Effector memory CD8-positive, alpha-beta T cell (primary cell): ENCODE results near the gene EEF1A2.

Source experiments
- ATAC-seq: fragments of 150-1000 bp; cut with Tn5 transposase; replicated peaks from 2 replicates; pipeline ENCODE4 v1.10.0; 2021; ENCODE audit warnings: mild to moderate bottlenecking, moderate library complexity
- DNase-seq, 3 experiments: peaks; one replicate each; pipeline ENCODE4 v3.0.0; 2021
- H3K27ac Mint-ChIP-seq, 2 donors: one replicate each; pipeline ENCODE4 v1.8.0; 2022; ENCODE audit warnings: mild to moderate bottlenecking in 2 of 2, mixed read lengths in 2 of 2, moderate library complexity in 2 of 2
- H3K27me3 Mint-ChIP-seq, 2 donors: one replicate each; pipeline ENCODE4 v1.8.0; 2022; ENCODE audit warnings: mixed read lengths in 2 of 2
- H3K36me3 Mint-ChIP-seq: one replicate; pipeline ENCODE4 v1.8.0; 2022; ENCODE audit warnings: mild to moderate bottlenecking, moderate library complexity, mixed read lengths; ENCODE audit not compliant: insufficient read depth
- H3K4me1 Mint-ChIP-seq, 2 donors: one replicate each; pipeline ENCODE4 v1.8.0; 2022; ENCODE audit warnings: low read depth in 2 of 2, mixed read lengths in 2 of 2
- H3K4me3 Mint-ChIP-seq, 2 donors: one replicate each; pipeline ENCODE4 v1.8.0; 2022; ENCODE audit warnings: mild to moderate bottlenecking in 2 of 2, mixed read lengths in 2 of 2, moderate library complexity in 2 of 2
- H3K9me3 Mint-ChIP-seq, 2 donors: one replicate each; pipeline ENCODE4 v1.8.0; 2022; ENCODE audit warnings: mixed read lengths in 2 of 2

EEF1A2 gene

DNA sequence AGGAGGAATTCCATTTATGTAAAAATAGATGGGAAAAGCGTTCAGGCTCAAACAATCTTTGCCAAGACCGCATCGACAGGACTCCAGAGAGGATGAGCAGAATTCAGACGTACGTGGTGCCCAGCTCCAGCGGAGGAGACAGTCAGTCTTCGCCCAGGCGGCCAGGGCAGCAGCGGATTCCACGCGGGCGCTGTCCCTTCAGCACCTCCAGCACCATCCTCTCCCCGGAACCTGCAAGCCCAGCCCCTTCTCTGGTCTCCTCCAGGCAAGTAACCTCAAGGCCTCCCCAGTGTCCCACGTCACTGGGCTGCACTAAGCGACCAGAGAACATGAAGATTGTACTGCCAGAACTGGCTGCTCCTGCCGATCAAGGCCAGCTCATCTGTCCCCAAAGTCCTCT, 23.7 kb downstream of the EEF1A2 start:
- peaks cover 50 to 76% of the 10 kb centered on the region in 2 donors for H3K27me3 Mint-ChIP-seq
- H3K4me3 Mint-ChIP-seq = no peak overlapping the region
- no peaks in the 10 kb centered on the region for H3K36me3 Mint-ChIP-seq
- ATAC-seq (no peak), DNase-seq (no peak)
- H3K27ac Mint-ChIP-seq = no peak overlapping the region
- no peaks in the 10 kb centered on the region for H3K9me3 Mint-ChIP-seq
- peaks cover 6 to 8% of the 10 kb centered on the region in 2 donors for H3K4me1 Mint-ChIP-seq

DNA sequence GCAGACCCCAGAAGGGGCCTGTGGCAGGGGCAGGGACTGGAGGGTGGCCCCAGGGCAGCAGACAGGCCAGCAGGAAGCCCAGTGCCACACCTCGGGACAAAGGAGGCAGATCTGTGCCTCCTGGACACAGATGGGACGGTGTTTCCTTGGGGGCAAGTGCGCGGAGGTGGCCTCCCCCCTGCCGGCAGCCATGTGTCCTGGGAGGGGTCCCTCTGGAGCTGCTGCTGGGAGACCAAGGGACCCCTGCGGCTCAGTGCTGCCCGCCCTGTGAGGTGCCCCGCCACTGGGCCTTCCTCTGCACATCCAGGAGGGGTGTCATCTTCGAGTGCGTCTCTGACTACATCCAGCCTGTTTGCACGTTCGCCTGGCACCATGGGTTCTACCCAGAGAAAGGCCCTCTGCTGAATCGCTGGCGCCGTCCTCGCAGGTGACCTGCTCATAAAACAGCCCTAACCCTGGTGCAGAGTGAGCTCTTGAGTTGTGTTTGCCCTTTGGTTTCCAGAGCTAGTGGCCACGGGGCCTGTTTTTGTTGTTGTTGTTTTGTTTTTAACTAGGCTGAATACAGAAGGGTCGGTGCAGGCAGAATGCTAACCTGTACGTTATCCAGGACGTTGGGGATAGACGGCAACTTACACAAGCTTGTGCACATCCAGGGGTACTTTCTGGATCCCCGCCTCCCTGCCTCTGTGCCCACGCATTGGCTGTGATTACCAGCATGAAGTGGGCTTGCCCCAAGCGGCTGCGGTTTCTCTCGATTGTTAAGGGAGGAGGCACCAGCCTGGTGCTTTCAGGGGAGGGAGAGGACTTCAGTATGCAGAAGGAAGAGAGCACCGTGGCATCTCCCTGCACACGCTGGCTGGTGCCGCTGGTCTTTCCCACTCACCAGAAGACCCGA, 25.1 kb downstream of the EEF1A2 start:
- no peak for DNase-seq
- Mint-ChIP-seq H3K36me3 (no peaks in the 10 kb centered on the region), H3K27ac (no peak overlapping the region), H3K9me3 (no peaks in the 10 kb centered on the region), H3K27me3 (peaks cover 48 to 83% of the 10 kb centered on the region in 2 donors), H3K4me1 (peaks cover 6 to 9% of the 10 kb centered on the region in 2 donors), H3K4me3 (peak overlapping the region in 1 of 2 donors; percentile 5)
- ATAC-seq = no peak

- Mint-ChIP-seq H3K27me3 (peaks cover 40 to 82% of the 10 kb centered on the region in 2 donors), H3K4me3 (peak overlapping the region; percentile 18 to 23), H3K27ac (no peak overlapping the region), H3K4me1 (peaks cover 6 to 12% of the 10 kb centered on the region in 2 donors), H3K9me3 (no peaks in the 10 kb centered on the region), H3K36me3 (no peaks in the 10 kb centered on the region)
- ATAC-seq (no peak), DNase-seq (no peak)
Measured at GRCh38 chr20:63472862-63473390, 26.0 kb downstream of the EEF1A2 start.

- Mint-ChIP-seq H3K27me3 (peaks cover 34 to 81% of the 10 kb centered on the region in 2 donors), H3K36me3 (no peaks in the 10 kb centered on the region), H3K9me3 (no peaks in the 10 kb centered on the region), H3K4me3 (peak within 1 kb of the TSS; percentile 18 to 42), H3K27ac (no peak within 1 kb of the TSS), H3K4me1 (peaks cover 6 to 12% of the 10 kb centered on the region in 2 donors)
- ATAC-seq = no peak
- no peak for DNase-seq
Measured at GRCh38 chr20:63471981-63472831, 26.7 kb downstream of the EEF1A2 start, which contains the start of gene KCNQ2. Gene KCNQ2, minus strand, starts transcription at chr20:63472655. Its CDS starts 192 bp downstream, at chr20:63472463.

DNA sequence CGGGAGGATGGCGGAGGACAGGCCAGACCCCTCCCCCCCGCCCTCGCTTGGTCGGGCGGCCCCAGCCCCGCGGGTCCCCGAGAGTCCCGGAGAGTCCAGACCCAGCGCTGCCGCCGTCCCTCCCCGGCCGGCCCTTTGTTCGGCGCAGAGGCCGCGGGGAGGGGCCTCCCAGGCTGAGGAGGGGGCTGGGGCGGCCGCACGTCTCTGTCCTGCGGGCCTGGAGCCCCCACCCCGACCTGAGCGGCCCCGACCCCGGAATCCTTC, 27.2 kb downstream of the EEF1A2 start:
- DNase-seq (no peak), ATAC-seq (no peak)
- Mint-ChIP-seq H3K27me3 (peaks cover 33 to 81% of the 10 kb centered on the region in 2 donors), H3K27ac (no peak overlapping the region), H3K9me3 (no peaks in the 10 kb centered on the region), H3K4me1 (peaks cover 6 to 12% of the 10 kb centered on the region in 2 donors), H3K36me3 (no peaks in the 10 kb centered on the region), H3K4me3 (no peak overlapping the region)

GRCh38 chr20:63471002-63471716, 27.7 kb downstream of the EEF1A2 start:
- DNase-seq = no peak
- H3K4me3 Mint-ChIP-seq = peak overlapping the region; percentile 34 to 40
- H3K27ac Mint-ChIP-seq = no peak overlapping the region
- H3K9me3 Mint-ChIP-seq = no peaks in the 10 kb centered on the region
- peaks cover 6 to 12% of the 10 kb centered on the region in 2 donors for H3K4me1 Mint-ChIP-seq
- peaks cover 31 to 78% of the 10 kb centered on the region in 2 donors for H3K27me3 Mint-ChIP-seq
- ATAC-seq = no peak
- H3K36me3 Mint-ChIP-seq = no peaks in the 10 kb centered on the region

DNA sequence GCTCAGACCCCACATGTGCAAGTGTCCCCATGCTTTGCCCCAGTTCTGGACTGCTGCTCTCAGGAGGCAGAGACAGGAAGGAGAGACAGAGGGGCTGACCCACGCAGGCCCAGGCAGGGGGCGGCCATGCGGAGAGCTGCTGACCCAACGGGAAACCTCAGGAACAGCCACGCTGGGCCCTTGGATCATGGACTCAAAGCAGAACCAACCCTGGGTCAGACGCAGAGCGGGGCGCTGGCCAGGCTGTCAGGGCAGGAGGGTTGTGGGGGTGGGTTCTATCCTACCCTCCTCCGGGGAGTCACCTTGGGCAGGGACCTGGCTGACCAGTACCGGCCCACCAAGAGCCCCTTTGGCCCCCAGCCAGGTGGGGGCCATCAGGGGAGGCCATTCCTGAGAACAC, 28.5 kb downstream of the EEF1A2 start:
- no peaks in the 10 kb centered on the region for H3K36me3 Mint-ChIP-seq
- H3K27ac Mint-ChIP-seq = no peak overlapping the region
- peak overlapping the region; percentile 27 to 50 for H3K4me3 Mint-ChIP-seq
- H3K9me3 Mint-ChIP-seq = no peaks in the 10 kb centered on the region
- peaks cover 6 to 12% of the 10 kb centered on the region in 2 donors for H3K4me1 Mint-ChIP-seq
- no peak for ATAC-seq
- peaks cover 28 to 77% of the 10 kb centered on the region in 2 donors for H3K27me3 Mint-ChIP-seq
- no peak for DNase-seq

DNA sequence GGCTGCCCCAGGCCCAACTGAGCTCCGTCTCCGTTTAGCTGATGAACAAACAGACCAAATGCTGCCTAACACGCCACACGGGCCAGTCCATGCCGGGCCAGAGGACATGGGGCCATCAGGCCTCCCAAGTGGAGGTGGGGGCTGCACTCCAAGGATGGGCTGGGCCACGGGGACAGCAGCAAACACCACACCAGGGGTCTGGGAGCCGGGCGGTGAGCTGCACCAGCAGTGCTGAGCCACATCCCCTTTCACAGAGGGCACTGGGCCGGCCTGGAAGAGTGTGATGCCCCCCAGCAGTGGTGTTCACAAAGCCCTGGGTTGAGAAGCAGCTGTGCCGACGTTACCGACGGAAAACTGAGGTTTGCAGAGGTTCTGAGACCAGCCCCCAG, 29.2 kb downstream of the EEF1A2 start:
- Mint-ChIP-seq H3K4me1 (peaks cover 10 to 12% of the 10 kb centered on the region in 2 donors), H3K4me3 (no peak overlapping the region), H3K27me3 (peaks cover 27 to 77% of the 10 kb centered on the region in 2 donors), H3K27ac (no peak overlapping the region), H3K36me3 (no peaks in the 10 kb centered on the region), H3K9me3 (no peaks in the 10 kb centered on the region)
- ATAC-seq (no peak), DNase-seq (no peak)

DNA sequence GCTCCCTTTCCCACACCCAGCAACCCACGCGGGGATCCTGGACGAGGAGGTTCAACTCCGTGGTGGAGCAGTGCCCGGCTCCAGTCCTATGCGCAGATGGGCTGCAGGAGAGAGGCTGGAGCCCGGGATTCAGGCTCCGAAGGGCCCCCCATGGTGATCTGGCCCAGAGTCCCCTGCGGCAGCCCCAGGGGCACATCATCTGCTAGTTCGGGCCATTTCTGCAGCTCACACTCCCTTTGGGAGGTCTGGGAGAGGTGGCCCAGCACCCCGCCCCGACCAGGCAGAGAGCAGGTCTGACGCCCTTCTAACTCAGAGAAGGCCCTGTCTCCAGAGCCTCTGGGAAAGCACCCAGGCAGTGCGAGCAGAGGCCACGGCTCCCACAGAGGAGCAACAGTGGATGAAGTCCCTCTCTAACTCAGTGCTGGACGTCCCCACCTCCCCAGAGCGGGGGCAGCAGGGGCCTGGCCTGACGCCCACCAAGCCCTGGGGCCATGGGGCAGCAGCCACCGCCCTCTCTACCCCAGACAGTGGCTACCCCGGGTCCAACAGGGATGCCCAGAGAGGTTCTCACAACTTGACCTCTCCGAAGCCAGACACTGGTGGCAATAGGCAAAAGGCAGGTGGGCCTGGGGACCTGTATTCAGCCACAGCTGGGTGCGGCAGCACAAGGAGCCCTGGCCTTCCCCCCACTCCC, 29.7 kb downstream of the EEF1A2 start:
- H3K27ac Mint-ChIP-seq = no peak overlapping the region
- ATAC-seq (no peak), DNase-seq (no peak)
- no peaks in the 10 kb centered on the region for H3K9me3 Mint-ChIP-seq
- peaks cover 6 to 7% of the 10 kb centered on the region in 2 donors for H3K4me1 Mint-ChIP-seq
- H3K4me3 Mint-ChIP-seq = no peak overlapping the region
- no peaks in the 10 kb centered on the region for H3K36me3 Mint-ChIP-seq
- H3K27me3 Mint-ChIP-seq = peaks cover 27 to 77% of the 10 kb centered on the region in 2 donors

GRCh38 chr20:63468421-63468820, 30.5 kb downstream of the EEF1A2 start:
- Mint-ChIP-seq H3K27ac (no peak overlapping the region), H3K9me3 (no peaks in the 10 kb centered on the region), H3K27me3 (peaks cover 29 to 77% of the 10 kb centered on the region in 2 donors), H3K4me3 (no peak overlapping the region), H3K36me3 (no peaks in the 10 kb centered on the region), H3K4me1 (peaks cover 3 to 4% of the 10 kb centered on the region in 2 donors)
- no peak for ATAC-seq
- DNase-seq = no peak

DNA sequence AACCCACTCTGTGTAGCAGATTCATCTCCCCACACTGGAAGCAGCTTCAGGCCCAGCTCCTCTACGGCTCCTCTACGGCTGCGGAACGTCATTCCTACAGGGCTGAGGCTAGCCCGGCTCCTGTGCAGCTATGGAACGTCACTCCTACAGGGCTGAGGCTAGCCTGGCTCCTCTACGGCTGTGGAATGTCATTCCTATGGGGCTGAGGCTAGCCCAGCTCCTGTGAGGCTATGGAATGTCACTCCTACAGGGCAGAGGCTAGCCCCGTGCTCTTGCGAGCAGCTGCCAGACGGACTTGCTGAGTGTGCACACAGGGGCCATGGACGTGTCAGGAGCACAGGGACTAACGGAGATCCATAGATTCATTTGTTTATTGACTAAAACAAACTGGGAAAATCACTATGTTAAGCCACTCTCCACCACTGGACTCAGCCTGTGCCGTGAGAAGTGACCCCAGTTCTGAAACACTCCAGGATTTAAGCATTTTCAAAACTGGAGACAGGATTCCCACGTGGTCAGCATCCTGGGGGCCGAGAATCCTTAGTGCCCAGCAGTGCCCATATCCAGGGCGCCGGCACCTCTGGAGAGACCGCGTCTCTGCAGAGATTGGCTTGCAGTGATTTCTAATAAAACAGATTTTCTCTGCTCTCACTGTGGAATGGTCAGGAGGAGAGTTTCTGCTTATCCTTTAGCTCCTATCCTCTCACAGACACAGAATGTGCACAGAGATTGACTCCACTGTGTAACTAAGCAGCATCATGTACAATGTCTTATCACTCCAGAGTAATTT, 31.4 kb downstream of the EEF1A2 start:
- H3K9me3 Mint-ChIP-seq = no peaks in the 10 kb centered on the region
- H3K27ac Mint-ChIP-seq = no peak overlapping the region
- peaks cover 39 to 81% of the 10 kb centered on the region in 2 donors for H3K27me3 Mint-ChIP-seq
- ATAC-seq = no peak
- no peak overlapping the region for H3K4me3 Mint-ChIP-seq
- no peak for DNase-seq
- no peaks in the 10 kb centered on the region for H3K36me3 Mint-ChIP-seq
- peaks cover 3 to 4% of the 10 kb centered on the region in 2 donors for H3K4me1 Mint-ChIP-seq

GRCh38 chr20:63466861-63467260, 32.0 kb downstream of the EEF1A2 start:
- Mint-ChIP-seq H3K27me3 (peaks cover 41 to 85% of the 10 kb centered on the region in 2 donors), H3K36me3 (no peaks in the 10 kb centered on the region), H3K4me3 (no peak overlapping the region), H3K9me3 (no peaks in the 10 kb centered on the region), H3K4me1 (peaks cover 3 to 4% of the 10 kb centered on the region in 2 donors), H3K27ac (no peak overlapping the region)
- no peak for ATAC-seq
- DNase-seq = no peak
